Endothelial cell (in vitro differentiated cells): ENCODE data around the gene NTN3. TPM values are rescaled to one million over a fixed set of nuclear protein-coding genes. Genes with fewer than 3 reads are reported as not detected.

Experiments used
- DNase-seq: peaks from one replicate; pipeline ENCODE4 v3.0.0; 2021; ENCODE audit warnings: low spot score
- H3K27ac Mint-ChIP-seq: one replicate; pipeline ENCODE4 v1.8.0; 2021; ENCODE audit warnings: mixed read lengths, inconsistent platforms; ENCODE audit not compliant: unreplicated experiment
- H3K27me3 Mint-ChIP-seq: one replicate; pipeline ENCODE4 v1.8.0; 2021; ENCODE audit warnings: mild to moderate bottlenecking, moderate library complexity, mixed read lengths, inconsistent platforms; ENCODE audit not compliant: unreplicated experiment
- H3K36me3 Mint-ChIP-seq: one replicate; pipeline ENCODE4 v1.8.0; 2021; ENCODE audit warnings: mild to moderate bottlenecking, low read depth, mixed read lengths, inconsistent platforms; ENCODE audit not compliant: unreplicated experiment
- H3K4me1 Mint-ChIP-seq: one replicate; pipeline ENCODE4 v1.8.0; 2021; ENCODE audit warnings: mild to moderate bottlenecking, mixed read lengths, inconsistent platforms; ENCODE audit not compliant: unreplicated experiment
- H3K4me3 Mint-ChIP-seq: one replicate; pipeline ENCODE4 v1.8.0; 2021; ENCODE audit warnings: mild to moderate bottlenecking, mixed read lengths, inconsistent platforms; ENCODE audit not compliant: unreplicated experiment
- H3K9me3 Mint-ChIP-seq: one replicate; pipeline ENCODE4 v1.8.0; 2021; ENCODE audit warnings: mixed read lengths, inconsistent platforms; ENCODE audit not compliant: unreplicated experiment
- CTCF ChIP-seq: fragments of 200-600 bp; sonication (generic); IDR thresholded peaks from one replicate; pipeline ENCODE4 v1.5.0; 2021; ENCODE audit warnings: antibody characterized with exemption; ENCODE audit not compliant: unreplicated experiment
- total RNA-seq: library from RNA; stranded (reverse); fragmentation: NEBNext Ultra II Directional; extraction: Animal tissue kit (Norgen Biotek cat#: 25700); gene quantifications from one replicate; pipeline ENCODE4 v1.2.1, GENCODE V29; 2021; ENCODE audit not compliant: unreplicated experiment

The NTN3 gene
- total RNA-seq, 1 donor from 2014 or later: not detected

GRCh38 chr16:2451851-2452320 is 19.2 kb upstream of the NTN3 start:
- DNase-seq: no peak
- H3K4me1 Mint-ChIP-seq: no peaks in the 10 kb centered on the region
- no peaks in the 10 kb centered on the region for H3K9me3 Mint-ChIP-seq
- H3K27me3 Mint-ChIP-seq: peaks cover 14% of the 10 kb centered on the region
- H3K4me3 Mint-ChIP-seq: peak overlapping the region; percentile 65
- peaks cover 32% of the 10 kb centered on the region for H3K36me3 Mint-ChIP-seq
- H3K27ac Mint-ChIP-seq: no peak overlapping the region
- no peak for TF ChIP-seq CTCF

- Mint-ChIP-seq H3K27me3 (peaks cover 17% of the 10 kb centered on the region), H3K4me3 (peak overlapping the region; percentile 65), H3K9me3 (no peaks in the 10 kb centered on the region), H3K36me3 (peaks cover 35% of the 10 kb centered on the region), H3K4me1 (no peaks in the 10 kb centered on the region), H3K27ac (no peak overlapping the region)
- DNase-seq: no peak
- TF ChIP-seq CTCF: no peak
Measured at GRCh38 chr16:2452650-2453049, 18.4 kb upstream of the NTN3 start.

- Mint-ChIP-seq H3K4me1 (peaks cover 3% of the 10 kb centered on the region), H3K36me3 (peaks cover 24% of the 10 kb centered on the region), H3K27ac (no peak overlapping the region), H3K9me3 (no peaks in the 10 kb centered on the region), H3K27me3 (peaks cover 31% of the 10 kb centered on the region), H3K4me3 (no peak overlapping the region)
- TF ChIP-seq CTCF: no peak
- no peak for DNase-seq
Measured at GRCh38 chr16:2455081-2455845, 15.8 kb upstream of the NTN3 start.

GRCh38 chr16:2456551-2457153 is 14.4 kb upstream of the NTN3 start:
- Mint-ChIP-seq H3K4me3 (no peak overlapping the region), H3K36me3 (peaks cover 24% of the 10 kb centered on the region)

More at GRCh38 chr16:2456551-2457153, 14.4 kb upstream of the NTN3 start:
- Mint-ChIP-seq H3K4me1 (peaks cover 3% of the 10 kb centered on the region), H3K9me3 (no peaks in the 10 kb centered on the region), H3K27ac (no peak overlapping the region), H3K27me3 (peaks cover 34% of the 10 kb centered on the region)
- TF ChIP-seq CTCF: no peak
- no peak for DNase-seq
